ENCODE results near the gene FUT4.
"Not testable (repeated sequence)": the region's sequence is repeated elsewhere in the genome, so short reads cannot be mapped to it uniquely, and the experiment has no call there.

Gene FUT4, protein sequence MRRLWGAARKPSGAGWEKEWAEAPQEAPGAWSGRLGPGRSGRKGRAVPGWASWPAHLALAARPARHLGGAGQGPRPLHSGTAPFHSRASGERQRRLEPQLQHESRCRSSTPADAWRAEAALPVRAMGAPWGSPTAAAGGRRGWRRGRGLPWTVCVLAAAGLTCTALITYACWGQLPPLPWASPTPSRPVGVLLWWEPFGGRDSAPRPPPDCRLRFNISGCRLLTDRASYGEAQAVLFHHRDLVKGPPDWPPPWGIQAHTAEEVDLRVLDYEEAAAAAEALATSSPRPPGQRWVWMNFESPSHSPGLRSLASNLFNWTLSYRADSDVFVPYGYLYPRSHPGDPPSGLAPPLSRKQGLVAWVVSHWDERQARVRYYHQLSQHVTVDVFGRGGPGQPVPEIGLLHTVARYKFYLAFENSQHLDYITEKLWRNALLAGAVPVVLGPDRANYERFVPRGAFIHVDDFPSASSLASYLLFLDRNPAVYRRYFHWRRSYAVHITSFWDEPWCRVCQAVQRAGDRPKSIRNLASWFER
- long read RNA-seq, donor 1, full-length matches to known transcripts = 8 of 8 reads
- long read RNA-seq, donor 1, partial matches to known transcripts = 0 of 8 reads
- long read RNA-seq, donor 1, other reads (novel, unspliced or antisense) = 0 of 8 reads
- long read RNA-seq, donor 2, full-length matches to known transcripts = 8 of 8 reads
- long read RNA-seq, donor 2, partial matches to known transcripts = 0 of 8 reads
- long read RNA-seq, donor 2, other reads (novel, unspliced or antisense) = 0 of 8 reads
- long read RNA-seq, donor 3, full-length matches to known transcripts = 4 of 4 reads
- long read RNA-seq, donor 3, partial matches to known transcripts = 0 of 4 reads
- long read RNA-seq, donor 3, other reads (novel, unspliced or antisense) = 0 of 4 reads
- long read RNA-seq, donor 4, full-length matches to known transcripts = 15 of 15 reads
- long read RNA-seq, donor 4, partial matches to known transcripts = 0 of 15 reads
- long read RNA-seq, donor 4, other reads (novel, unspliced or antisense) = 0 of 15 reads
- long read RNA-seq, donor 5, full-length matches to known transcripts = 12 of 12 reads
- long read RNA-seq, donor 5, partial matches to known transcripts = 0 of 12 reads
- long read RNA-seq, donor 5, other reads (novel, unspliced or antisense) = 0 of 12 reads
- long read RNA-seq, donor 6, full-length matches to known transcripts = 13 of 13 reads
- long read RNA-seq, donor 6, partial matches to known transcripts = 0 of 13 reads
- long read RNA-seq, donor 6, other reads (novel, unspliced or antisense) = 0 of 13 reads
- long read RNA-seq, donor 7, full-length matches to known transcripts = 14 of 14 reads
- long read RNA-seq, donor 7, partial matches to known transcripts = 0 of 14 reads
- long read RNA-seq, donor 7, other reads (novel, unspliced or antisense) = 0 of 14 reads
- long read RNA-seq, donor 8, full-length matches to known transcripts = 9 of 9 reads
- long read RNA-seq, donor 8, partial matches to known transcripts = 0 of 9 reads
- long read RNA-seq, donor 8, other reads (novel, unspliced or antisense) = 0 of 9 reads

- peak; percentile 99 for DNase-seq
Measured at GRCh38 chr11:94543695-94544645, at the start of gene FUT4. Gene FUT4, plus strand, starts transcription at chr11:94543921. Its CDS starts 213 bp downstream, at chr11:94544134.

GRCh38 chr11:94494126-94494680 lies 49.5 kb upstream of the FUT4 start:
- DNase-seq = no peak

DNA sequence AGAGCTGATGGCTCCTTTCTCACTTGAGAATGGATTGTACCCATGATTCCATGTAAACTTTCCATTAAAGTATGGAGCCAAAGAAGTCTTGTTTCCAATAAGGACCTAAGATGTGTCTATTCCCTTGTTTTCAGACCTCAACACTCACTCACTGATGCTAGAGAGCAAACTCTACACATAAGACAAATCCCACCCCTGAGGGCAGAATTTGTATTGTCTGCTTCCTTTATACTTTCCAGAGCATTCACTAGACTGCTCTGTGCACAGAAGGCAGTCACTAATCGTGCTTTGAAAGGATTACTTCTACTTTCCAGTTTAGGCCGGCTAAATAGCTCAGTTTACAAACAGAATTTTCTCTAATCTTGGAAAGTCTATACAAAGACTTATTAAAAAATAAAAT lies 43.5 kb upstream of the FUT4 start:
- no peak for DNase-seq

- DNase-seq = no peak
Measured at GRCh38 chr11:94501522-94501921, 42.2 kb upstream of the FUT4 start.

DNA sequence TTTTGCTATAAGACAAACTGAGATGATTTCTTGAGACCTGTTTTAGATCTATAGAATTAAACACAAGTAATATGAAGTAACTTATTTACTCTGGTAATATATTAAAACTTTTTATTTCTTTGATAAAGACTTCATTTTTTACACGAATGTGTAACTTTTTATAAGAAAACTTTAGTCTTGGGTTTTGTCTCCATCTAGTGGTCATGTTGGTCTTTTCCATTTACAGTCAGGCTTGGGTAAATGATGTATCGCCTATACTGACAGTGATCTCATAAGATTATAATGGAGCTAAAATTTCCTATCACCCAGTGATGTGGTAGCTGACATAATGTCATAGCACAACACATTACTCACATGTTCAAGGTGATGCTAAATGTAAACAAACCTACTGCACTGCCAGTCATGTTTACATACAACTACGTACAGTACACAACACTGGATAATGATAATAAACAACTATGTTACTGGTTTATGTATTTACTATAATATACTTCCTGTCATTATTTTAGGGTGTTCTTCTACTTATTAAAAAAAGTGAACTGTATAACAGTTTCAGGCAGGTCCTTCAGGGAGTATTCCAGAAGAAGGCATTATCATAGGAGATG lies 38.9 kb upstream of the FUT4 start:
- no peak for DNase-seq

- DNase-seq = not testable (repeated sequence)
Measured at GRCh38 chr11:94506513-94506912, 37.2 kb upstream of the FUT4 start.

- no peak for DNase-seq
Measured at GRCh38 chr11:94507485-94507884, 36.2 kb upstream of the FUT4 start.

- peak; percentile 77 for DNase-seq
Measured at GRCh38 chr11:94511932-94512781, 31.6 kb upstream of the FUT4 start, which contains the start of gene C11orf97. Gene C11orf97, plus strand, starts transcription at chr11:94512461. Its CDS starts 68 bp downstream, at chr11:94512529.

GRCh38 chr11:94513091-94513490 lies 30.6 kb upstream of the FUT4 start:
- no peak for DNase-seq

DNA sequence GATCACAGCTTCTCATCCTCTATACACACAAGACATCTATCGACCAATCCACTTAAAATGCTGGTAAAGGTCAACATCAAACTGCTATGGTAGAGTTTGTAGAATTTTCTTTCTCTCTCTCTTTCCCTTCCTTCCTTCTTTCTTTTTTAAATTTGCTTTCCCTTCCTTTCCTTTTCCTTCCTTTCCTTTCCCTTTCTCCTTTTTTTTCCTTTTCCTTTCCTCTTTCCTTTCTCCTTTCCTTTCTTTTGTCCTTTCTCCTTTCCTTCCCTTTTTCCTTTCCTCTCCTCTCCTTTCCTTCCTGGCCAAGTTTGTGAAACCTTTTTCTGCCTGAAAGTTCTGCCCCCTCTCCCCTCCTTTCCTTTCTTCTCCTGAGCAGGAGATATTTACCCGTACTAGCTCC lies 28.3 kb upstream of the FUT4 start:
- DNase-seq = no peak

DNA sequence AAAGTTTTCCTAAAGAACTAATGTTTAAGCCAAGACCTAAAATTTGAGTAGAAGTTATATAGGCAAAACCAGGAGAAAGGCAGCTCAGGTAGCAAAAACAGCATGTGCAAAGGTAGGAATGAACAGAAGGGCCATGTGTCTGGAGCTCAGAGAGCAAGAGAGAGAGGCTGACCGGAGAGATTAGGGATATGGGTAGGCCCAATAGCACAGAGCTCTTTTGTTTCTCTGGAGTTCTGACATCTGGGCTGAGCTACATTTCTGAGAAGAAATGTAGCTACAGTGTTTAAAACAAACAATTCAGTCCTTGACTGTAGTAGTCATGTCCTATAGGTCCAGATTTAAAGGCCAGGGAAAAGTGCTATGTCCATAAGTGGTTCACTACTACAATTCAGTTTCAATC lies 27.0 kb upstream of the FUT4 start:
- no peak for DNase-seq

- DNase-seq = no peak
Measured at GRCh38 chr11:94518300-94518699, 25.4 kb upstream of the FUT4 start.

- DNase-seq = peak; percentile 30
Measured at GRCh38 chr11:94519478-94520084, 24.1 kb upstream of the FUT4 start.

- no peak for DNase-seq
Measured at GRCh38 chr11:94521684-94522083, 22.0 kb upstream of the FUT4 start.

GRCh38 chr11:94524341-94524740 lies 19.4 kb upstream of the FUT4 start:
- DNase-seq = no peak

- peak; percentile 43 for DNase-seq
Measured at GRCh38 chr11:94525546-94526324, 18.0 kb upstream of the FUT4 start.

- no peak for DNase-seq
Measured at GRCh38 chr11:94526645-94527438, 16.9 kb upstream of the FUT4 start.

Data from right kidney (tissue), 9 donors.